Measurements from ENCODE around the gene ATP9B.

Gene ATP9B

GRCh38 chr18:79218605-79219190, 149.5 kb downstream of the ATP9B start:
- Histone ChIP-seq H3K9me3 (ENCODE audit: control insufficient read depth, low read length) (no peaks in the 10 kb centered on the region), H3K4me3 (ENCODE audit: low read length) (no peak overlapping the region), H3K4me1 (ENCODE audit: control insufficient read depth, insufficient read depth, low read length) (no peaks in the 10 kb centered on the region), H3K27me3 (replicated peaks; ENCODE audit: control insufficient read depth, insufficient read depth, low read length) (no peaks in the 10 kb centered on the region), H3K9ac (ENCODE audit: low read length) (no peak overlapping the region), H3K36me3 (ENCODE audit: control insufficient read depth, insufficient read depth, low read length, severe bottlenecking) (peaks cover 5% of the 10 kb centered on the region)
- DNase-seq (ENCODE audit: low read depth), result no peak

GRCh38 chr18:79221136-79221535, 151.9 kb downstream of the ATP9B start:
- H3K4me1 ChIP-seq (ENCODE audit: control insufficient read depth, insufficient read depth, low read length), result no peaks in the 10 kb centered on the region
- no peak overlapping the region for H3K9ac ChIP-seq (ENCODE audit: low read length)
- H3K27me3 ChIP-seq (replicated peaks; ENCODE audit: control insufficient read depth, insufficient read depth, low read length), result no peaks in the 10 kb centered on the region
- H3K4me3 ChIP-seq (ENCODE audit: low read length), result no peak overlapping the region
- H3K36me3 ChIP-seq (ENCODE audit: control insufficient read depth, insufficient read depth, low read length, severe bottlenecking), result peaks cover 5% of the 10 kb centered on the region
- no peaks in the 10 kb centered on the region for H3K9me3 ChIP-seq (ENCODE audit: control insufficient read depth, low read length)
- DNase-seq (ENCODE audit: low read depth), result no peak

- Histone ChIP-seq H3K9me3 (ENCODE audit: control insufficient read depth, low read length) (no peaks in the 10 kb centered on the region), H3K4me3 (ENCODE audit: low read length) (no peak overlapping the region), H3K27me3 (replicated peaks; ENCODE audit: control insufficient read depth, insufficient read depth, low read length) (no peaks in the 10 kb centered on the region), H3K4me1 (ENCODE audit: control insufficient read depth, insufficient read depth, low read length) (no peaks in the 10 kb centered on the region), H3K9ac (ENCODE audit: low read length) (no peak overlapping the region), H3K36me3 (ENCODE audit: control insufficient read depth, insufficient read depth, low read length, severe bottlenecking) (peaks cover under 1% of the 10 kb centered on the region)
- DNase-seq (ENCODE audit: low read depth), result no peak
Observed at GRCh38 chr18:79222790-79223189, 153.6 kb downstream of the ATP9B start.

GRCh38 chr18:79223431-79223830, 154.2 kb downstream of the ATP9B start:
- no peak overlapping the region for H3K4me3 ChIP-seq (ENCODE audit: low read length)
- no peak for DNase-seq (ENCODE audit: low read depth)
- no peaks in the 10 kb centered on the region for H3K36me3 ChIP-seq (ENCODE audit: control insufficient read depth, insufficient read depth, low read length, severe bottlenecking)
- H3K9ac ChIP-seq (ENCODE audit: low read length), result no peak overlapping the region
- H3K9me3 ChIP-seq (ENCODE audit: control insufficient read depth, low read length), result no peaks in the 10 kb centered on the region
- H3K4me1 ChIP-seq (ENCODE audit: control insufficient read depth, insufficient read depth, low read length), result no peaks in the 10 kb centered on the region
- H3K27me3 ChIP-seq (replicated peaks; ENCODE audit: control insufficient read depth, insufficient read depth, low read length), result no peaks in the 10 kb centered on the region

- Histone ChIP-seq H3K9me3 (ENCODE audit: control insufficient read depth, low read length) (no peaks in the 10 kb centered on the region), H3K36me3 (ENCODE audit: control insufficient read depth, insufficient read depth, low read length, severe bottlenecking) (no peaks in the 10 kb centered on the region), H3K9ac (ENCODE audit: low read length) (no peak overlapping the region), H3K27me3 (replicated peaks; ENCODE audit: control insufficient read depth, insufficient read depth, low read length) (no peaks in the 10 kb centered on the region), H3K4me1 (ENCODE audit: control insufficient read depth, insufficient read depth, low read length) (no peaks in the 10 kb centered on the region), H3K4me3 (ENCODE audit: low read length) (no peak overlapping the region)
- no peak for DNase-seq (ENCODE audit: low read depth)
Observed at GRCh38 chr18:79224381-79224780, 155.2 kb downstream of the ATP9B start.

- Histone ChIP-seq H3K27me3 (replicated peaks; ENCODE audit: control insufficient read depth, insufficient read depth, low read length) (no peaks in the 10 kb centered on the region), H3K4me1 (ENCODE audit: control insufficient read depth, insufficient read depth, low read length) (no peaks in the 10 kb centered on the region), H3K36me3 (ENCODE audit: control insufficient read depth, insufficient read depth, low read length, severe bottlenecking) (no peaks in the 10 kb centered on the region), H3K4me3 (ENCODE audit: low read length) (no peak overlapping the region), H3K9ac (ENCODE audit: low read length) (no peak overlapping the region), H3K9me3 (ENCODE audit: control insufficient read depth, low read length) (no peaks in the 10 kb centered on the region)
- no peak for DNase-seq (ENCODE audit: low read depth)
Observed at GRCh38 chr18:79227621-79228020, 158.4 kb downstream of the ATP9B start.

GRCh38 chr18:79229431-79229830, 160.2 kb downstream of the ATP9B start:
- H3K27me3 ChIP-seq (replicated peaks; ENCODE audit: control insufficient read depth, insufficient read depth, low read length), result no peaks in the 10 kb centered on the region
- no peaks in the 10 kb centered on the region for H3K9me3 ChIP-seq (ENCODE audit: control insufficient read depth, low read length)
- no peaks in the 10 kb centered on the region for H3K36me3 ChIP-seq (ENCODE audit: control insufficient read depth, insufficient read depth, low read length, severe bottlenecking)
- no peaks in the 10 kb centered on the region for H3K4me1 ChIP-seq (ENCODE audit: control insufficient read depth, insufficient read depth, low read length)
- no peak for DNase-seq (ENCODE audit: low read depth)
- no peak overlapping the region for H3K9ac ChIP-seq (ENCODE audit: low read length)
- no peak overlapping the region for H3K4me3 ChIP-seq (ENCODE audit: low read length)

- no peak for DNase-seq (ENCODE audit: low read depth)
- no peak overlapping the region for H3K9ac ChIP-seq (ENCODE audit: low read length)
- H3K9me3 ChIP-seq (ENCODE audit: control insufficient read depth, low read length), result no peaks in the 10 kb centered on the region
- H3K4me3 ChIP-seq (ENCODE audit: low read length), result no peak overlapping the region
- no peaks in the 10 kb centered on the region for H3K27me3 ChIP-seq (replicated peaks; ENCODE audit: control insufficient read depth, insufficient read depth, low read length)
- H3K4me1 ChIP-seq (ENCODE audit: control insufficient read depth, insufficient read depth, low read length), result no peaks in the 10 kb centered on the region
- no peaks in the 10 kb centered on the region for H3K36me3 ChIP-seq (ENCODE audit: control insufficient read depth, insufficient read depth, low read length, severe bottlenecking)
Observed at GRCh38 chr18:79234438-79234837, 165.2 kb downstream of the ATP9B start.

- DNase-seq (ENCODE audit: low read depth), result no peak
Observed at GRCh38 chr18:79239631-79240030, 170.4 kb downstream of the ATP9B start.

GRCh38 chr18:79241755-79242154, 172.6 kb downstream of the ATP9B start:
- no peaks in the 10 kb centered on the region for H3K27me3 ChIP-seq (replicated peaks; ENCODE audit: control insufficient read depth, insufficient read depth, low read length)
- H3K4me1 ChIP-seq (ENCODE audit: control insufficient read depth, insufficient read depth, low read length), result peaks cover 2% of the 10 kb centered on the region
- no peak overlapping the region for H3K4me3 ChIP-seq (ENCODE audit: low read length)
- no peak overlapping the region for H3K9ac ChIP-seq (ENCODE audit: low read length)
- no peaks in the 10 kb centered on the region for H3K36me3 ChIP-seq (ENCODE audit: control insufficient read depth, insufficient read depth, low read length, severe bottlenecking)
- no peaks in the 10 kb centered on the region for H3K9me3 ChIP-seq (ENCODE audit: control insufficient read depth, low read length)
- DNase-seq (ENCODE audit: low read depth), result no peak

More at GRCh38 chr18:79239631-79240030, 170.4 kb downstream of the ATP9B start:
- Histone ChIP-seq H3K4me1 (ENCODE audit: control insufficient read depth, insufficient read depth, low read length) (no peaks in the 10 kb centered on the region), H3K4me3 (ENCODE audit: low read length) (no peak overlapping the region), H3K27me3 (replicated peaks; ENCODE audit: control insufficient read depth, insufficient read depth, low read length) (no peaks in the 10 kb centered on the region), H3K9me3 (ENCODE audit: control insufficient read depth, low read length) (no peaks in the 10 kb centered on the region), H3K36me3 (ENCODE audit: control insufficient read depth, insufficient read depth, low read length, severe bottlenecking) (no peaks in the 10 kb centered on the region), H3K9ac (ENCODE audit: low read length) (no peak overlapping the region)

- no peaks in the 10 kb centered on the region for H3K36me3 ChIP-seq (ENCODE audit: control insufficient read depth, insufficient read depth, low read length, severe bottlenecking)
- peaks cover 3% of the 10 kb centered on the region for H3K4me1 ChIP-seq (ENCODE audit: control insufficient read depth, insufficient read depth, low read length)
- no peak overlapping the region for H3K4me3 ChIP-seq (ENCODE audit: low read length)
- DNase-seq (ENCODE audit: low read depth), result no peak
- no peak overlapping the region for H3K9ac ChIP-seq (ENCODE audit: low read length)
- no peaks in the 10 kb centered on the region for H3K9me3 ChIP-seq (ENCODE audit: control insufficient read depth, low read length)
- H3K27me3 ChIP-seq (replicated peaks; ENCODE audit: control insufficient read depth, insufficient read depth, low read length), result no peaks in the 10 kb centered on the region
Observed at GRCh38 chr18:79242246-79242645, 173.1 kb downstream of the ATP9B start.

- Histone ChIP-seq H3K9me3 (ENCODE audit: control insufficient read depth, low read length) (no peaks in the 10 kb centered on the region), H3K9ac (ENCODE audit: low read length) (no peak overlapping the region), H3K27me3 (replicated peaks; ENCODE audit: control insufficient read depth, insufficient read depth, low read length) (no peaks in the 10 kb centered on the region), H3K4me1 (ENCODE audit: control insufficient read depth, insufficient read depth, low read length) (peaks cover 3% of the 10 kb centered on the region), H3K4me3 (ENCODE audit: low read length) (no peak overlapping the region), H3K36me3 (ENCODE audit: control insufficient read depth, insufficient read depth, low read length, severe bottlenecking) (no peaks in the 10 kb centered on the region)
- DNase-seq (ENCODE audit: low read depth), result no peak
Observed at GRCh38 chr18:79245517-79246001, 176.4 kb downstream of the ATP9B start.

Data from adipocyte (in vitro differentiated cells).